GM21825 (cell line): Measurements from ENCODE around the gene CACNA1F.
A peak's percentile ranks its signal among the peaks of the same experiment; 100 is the strongest.

ENCODE experiments used
- ATAC-seq: cut with Tn5 transposase; IDR thresholded peaks from one replicate; pipeline ENCODE4 v1.9.1; 2021; ENCODE audit warnings: mild to moderate bottlenecking, moderate library complexity; ENCODE audit not compliant: unreplicated experiment

The CACNA1F gene

GRCh38 chrX:49199906-49200771 is 33.0 kb downstream of the CACNA1F start, which contains the start of gene SYP:
SYP (minus strand) TSS chrX:49200193; CDS start chrX:49200186, 7 bp downstream.
- peak; percentile 94 for ATAC-seq

GRCh38 chrX:49199315-49199595 is 33.9 kb downstream of the CACNA1F start:
- ATAC-seq, result no peak

GRCh38 chrX:49198540-49199314 is 34.4 kb downstream of the CACNA1F start:
- no peak for ATAC-seq

- ATAC-seq, result no peak
These were observed 35.5 kb downstream of the CACNA1F start for GRCh38 chrX:49197543-49198087.

GRCh38 chrX:49193542-49193964 is 39.6 kb downstream of the CACNA1F start:
- no peak for ATAC-seq

GRCh38 chrX:49192722-49193328 is 40.3 kb downstream of the CACNA1F start:
- no peak for ATAC-seq

GRCh38 chrX:49191574-49192011 is 41.5 kb downstream of the CACNA1F start:
- peak; percentile 15 for ATAC-seq

- ATAC-seq, result peak; percentile 87
These were observed 42.1 kb downstream of the CACNA1F start for GRCh38 chrX:49190821-49191573.

GRCh38 chrX:49189606-49190005 is 43.5 kb downstream of the CACNA1F start:
- ATAC-seq, result no peak

- ATAC-seq, result no peak
These were observed 44.6 kb downstream of the CACNA1F start for GRCh38 chrX:49188468-49189076.

- ATAC-seq, result no peak
These were observed 45.6 kb downstream of the CACNA1F start for GRCh38 chrX:49187526-49187925.

GRCh38 chrX:49187028-49187394 is 46.1 kb downstream of the CACNA1F start:
- no peak for ATAC-seq

GRCh38 chrX:49186125-49187027 is 46.8 kb downstream of the CACNA1F start, which contains the start of gene PRICKLE3:
PRICKLE3 (minus strand) TSS chrX:49186373; CDS start chrX:49186297, 76 bp downstream.
- ATAC-seq, result no peak

- peak; percentile 52 for ATAC-seq
These were observed 48.6 kb downstream of the CACNA1F start for GRCh38 chrX:49184294-49185281.

GRCh38 chrX:49183701-49184281 is 49.3 kb downstream of the CACNA1F start:
- no peak for ATAC-seq

GRCh38 chrX:49179358-49179757 is 53.8 kb downstream of the CACNA1F start:
- no peak for ATAC-seq

GRCh38 chrX:49178537-49178936 is 54.6 kb downstream of the CACNA1F start:
- no peak for ATAC-seq
